Urinary bladder (tissue), 4 donors: ENCODE results near the gene RAET1E. TPM values are rescaled to one million over a fixed set of nuclear protein-coding genes. Genes with fewer than 3 reads are reported as not detected.
A peak's percentile ranks its signal among the peaks of the same experiment; 100 is the strongest.
"Not testable (repeated sequence)": the region's sequence is repeated elsewhere in the genome, so short reads cannot be mapped to it uniquely, and the experiment has no call there.

Source experiments
- DNase-seq: peaks from one replicate; pipeline ENCODE4 v3.0.0-alpha.2; 2015; ENCODE audit errors: extremely low spot score
- H3K27ac ChIP-seq: one replicate; pipeline ENCODE4 v1.5.1; 2013; ENCODE audit warnings: low read depth, mild to moderate bottlenecking, moderate library complexity
- H3K36me3 ChIP-seq: one replicate; pipeline ENCODE4 v1.6.1; 2013; ENCODE audit warnings: mild to moderate bottlenecking, moderate library complexity; ENCODE audit not compliant: insufficient read depth
- H3K4me1 ChIP-seq: one replicate; pipeline ENCODE4 v1.6.1; 2013; ENCODE audit warnings: mild to moderate bottlenecking, moderate library complexity; ENCODE audit not compliant: insufficient read depth
- H3K4me3 ChIP-seq: one replicate; pipeline ENCODE4 v1.5.1; 2013; ENCODE audit warnings: low read depth, low read length
- WGBS: extraction: QIAGEN DNeasy Blood & Tissue Kit; methylation state at CpG from one replicate; pipeline ENCODE4 v1.1.7; 2013; 5-methylcytosine and 5-hydroxymethylcytosine counted together
- polyA plus RNA-seq: library from polyadenylated mRNA; stranded (reverse); fragments of 200-250 nt; gene quantifications from one replicate; pipeline ENCODE4 v1.2.3, GENCODE V29; 2013
- total RNA-seq: library from RNA; depleted of rRNA; stranded (reverse); fragments of >200 nt; gene quantifications from one replicate; pipeline ENCODE4 v1.2.3, GENCODE V29; 2014
- donor health status: healthy with polysubstance abuse.
- donor health status: healthy.

Gene RAET1E
- total and polyA plus RNA-seq, 2 donors = 0.74 to 0.99 TPM

DNA sequence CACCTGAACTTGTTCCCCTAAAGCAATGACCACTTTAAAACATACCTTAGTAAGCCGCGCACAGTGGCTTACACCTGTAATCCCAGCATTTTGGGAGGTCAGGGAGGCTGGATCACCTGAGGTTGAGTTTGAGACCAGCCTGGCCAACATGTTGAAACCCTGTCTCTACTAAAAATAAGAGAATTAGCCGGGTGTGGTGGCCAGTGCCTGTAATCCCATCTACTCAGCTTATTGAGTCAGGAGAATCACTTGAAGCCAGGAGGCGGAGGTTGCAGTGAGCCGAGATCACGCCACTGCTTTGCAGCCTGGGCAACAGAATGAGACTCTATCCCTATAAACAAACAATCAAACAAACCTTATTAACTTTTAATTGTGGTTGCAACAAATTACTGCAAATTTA is 1.6 kb upstream of the RAET1E start:
- no peak for DNase-seq
- no peak overlapping the region for H3K4me3 ChIP-seq
- 77% methylated on average over 6 of the region's 6 CpGs for WGBS

DNA sequence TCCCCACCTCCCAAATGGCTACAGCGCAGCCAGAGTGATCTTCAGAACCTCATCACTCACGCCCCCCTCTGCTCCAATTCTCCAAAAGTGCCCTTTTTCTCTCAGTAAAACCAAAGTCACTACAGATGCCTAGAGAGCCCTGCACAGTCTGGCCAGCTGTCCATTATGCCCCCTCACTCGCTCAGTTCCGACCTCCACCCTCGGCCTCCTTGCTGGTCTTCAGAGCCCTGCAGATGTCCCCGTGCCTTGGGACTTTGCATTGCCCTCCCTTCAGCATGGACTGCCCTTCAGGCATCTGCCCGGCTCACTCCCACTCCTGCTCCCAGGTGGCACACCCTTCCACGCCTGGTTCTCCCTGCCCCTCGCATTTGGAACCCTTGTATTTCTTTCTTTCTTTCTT is 1.1 kb upstream of the RAET1E start:
- no peak overlapping the region for H3K4me3 ChIP-seq
- peaks cover 5% of the 10 kb centered on the region for H3K4me1 ChIP-seq
- no peak overlapping the region for H3K27ac ChIP-seq
- no peak for DNase-seq
- H3K36me3 ChIP-seq = no peaks in the 10 kb centered on the region
- WGBS = 97% methylated on average over 9 of the region's 9 CpGs

More for the DNA sequence above, 1.6 kb upstream of the RAET1E start:
- Histone ChIP-seq H3K27ac (no peak overlapping the region), H3K36me3 (no peaks in the 10 kb centered on the region), H3K4me1 (peaks cover 5% of the 10 kb centered on the region)

DNA sequence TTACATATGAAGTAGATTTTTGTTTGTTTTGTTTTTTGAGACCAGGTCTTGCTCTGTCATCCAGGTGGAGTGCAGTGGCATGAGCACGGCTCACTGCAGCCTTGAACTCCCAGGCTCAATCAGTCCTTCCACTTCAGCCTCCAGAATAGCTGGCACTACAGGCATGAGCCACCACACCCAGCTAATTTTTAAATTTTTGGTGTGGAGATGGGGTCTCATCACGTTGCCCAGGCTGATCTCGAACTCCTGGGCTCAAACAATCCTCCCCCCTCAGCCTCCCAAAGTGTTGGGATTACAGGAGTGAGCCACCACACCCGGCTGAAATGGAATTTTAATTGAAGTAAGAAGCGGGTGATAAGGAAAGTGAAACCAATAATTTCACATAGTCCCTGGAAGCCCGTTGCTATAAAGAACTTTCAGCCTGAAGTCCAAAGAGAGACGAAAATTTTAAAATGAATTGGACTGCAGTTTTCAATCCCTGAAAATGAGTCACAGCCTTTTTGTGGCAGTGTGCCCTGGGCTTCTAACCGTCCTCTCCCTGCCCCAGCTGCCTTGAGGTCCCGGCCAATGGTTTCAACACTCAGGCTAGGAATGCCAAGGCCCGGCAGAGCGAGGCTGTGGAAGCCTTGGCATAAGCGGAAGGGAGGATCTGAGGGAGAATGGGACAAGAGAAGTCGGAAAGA is 757 bp downstream of the RAET1E start:
- no peaks in the 10 kb centered on the region for H3K36me3 ChIP-seq
- no peak overlapping the region for H3K4me3 ChIP-seq
- H3K27ac ChIP-seq = peak overlapping the region; percentile 70
- 35% methylated on average over 13 of the region's 13 CpGs for WGBS
- H3K4me1 ChIP-seq = peaks cover 5% of the 10 kb centered on the region
- no peak for DNase-seq

DNA sequence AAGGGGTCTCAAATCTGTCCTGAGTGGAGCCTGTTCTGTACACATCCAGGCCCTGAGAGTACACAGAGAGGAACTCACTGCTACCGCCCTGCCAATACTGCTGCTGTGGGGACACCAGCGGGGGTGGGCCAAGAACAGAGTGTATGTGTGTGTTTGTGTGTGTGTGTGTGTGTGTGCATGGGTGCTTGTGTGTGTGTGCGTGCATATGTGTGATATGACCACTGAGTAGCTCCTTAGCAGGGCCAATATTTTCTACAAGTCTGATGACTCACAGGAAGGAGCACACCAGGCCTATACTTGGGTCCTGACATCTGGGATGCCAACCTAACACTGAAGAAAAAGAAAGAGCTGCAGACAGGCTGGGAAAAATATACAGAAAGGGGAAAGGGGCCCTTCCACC is 1.4 kb downstream of the RAET1E start:
- DNase-seq = no peak
- Histone ChIP-seq H3K36me3 (no peaks in the 10 kb centered on the region), H3K4me1 (peaks cover 5% of the 10 kb centered on the region), H3K4me3 (no peak overlapping the region), H3K27ac (no peak overlapping the region)
- WGBS = 92% methylated on average over 3 of the region's 3 CpGs

DNA sequence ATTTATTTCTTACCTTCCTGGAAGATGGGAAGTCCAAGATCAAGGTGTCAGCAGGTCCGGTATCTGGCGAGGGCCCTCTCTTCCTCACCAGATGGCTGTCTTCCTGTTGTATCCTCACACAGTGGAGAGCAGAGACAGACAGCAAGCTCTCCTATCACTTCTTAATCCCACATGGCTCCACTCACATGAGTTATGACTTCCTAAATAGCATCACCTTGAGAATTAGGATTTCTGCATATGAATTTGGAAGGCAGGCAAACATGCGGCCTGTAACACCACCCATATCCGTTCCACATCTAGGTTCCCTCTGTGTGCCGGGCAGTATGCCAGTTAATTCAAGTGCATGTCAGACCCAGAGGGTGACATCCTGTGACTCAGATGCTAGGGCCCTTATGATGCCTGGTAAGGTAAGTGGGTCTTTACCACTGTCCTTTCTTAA is 2.1 kb downstream of the RAET1E start:
- no peak overlapping the region for H3K27ac ChIP-seq
- 51% methylated on average over 5 of the region's 5 CpGs for WGBS
- DNase-seq = no peak
- H3K36me3 ChIP-seq = no peaks in the 10 kb centered on the region
- peaks cover 5% of the 10 kb centered on the region for H3K4me1 ChIP-seq
- H3K4me3 ChIP-seq = no peak overlapping the region

DNA sequence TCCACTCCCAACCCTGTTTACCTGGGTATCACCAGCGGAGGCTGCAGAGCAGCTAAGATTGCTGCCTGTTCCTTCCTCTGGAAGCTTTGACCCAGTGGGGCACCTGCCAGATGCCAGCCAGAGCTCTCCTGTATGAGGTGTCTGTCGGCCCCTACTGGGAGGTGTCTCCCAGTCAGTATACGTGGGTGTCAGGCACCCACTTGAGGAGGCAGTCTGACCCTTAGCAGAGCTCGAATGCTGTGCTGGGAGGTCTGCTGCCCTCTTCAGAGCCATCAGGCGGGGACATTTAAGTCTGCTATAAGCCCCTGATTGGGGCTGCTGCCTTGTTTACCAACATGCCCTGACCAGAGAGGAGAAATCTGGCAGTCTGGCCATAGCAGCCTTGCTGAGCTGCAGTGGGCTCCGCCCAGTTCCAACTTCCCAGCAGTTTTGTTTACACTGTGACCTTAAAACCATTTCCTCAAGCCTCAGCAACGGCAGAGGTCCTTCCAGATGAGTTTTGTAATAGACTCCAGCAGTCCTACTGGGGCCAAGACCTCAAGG is 2.8 kb downstream of the RAET1E start:
- H3K27ac ChIP-seq = peak overlapping the region; percentile 55
- H3K36me3 ChIP-seq = no peaks in the 10 kb centered on the region
- 30% methylated on average over 7 of the region's 7 CpGs for WGBS
- DNase-seq = no peak
- H3K4me1 ChIP-seq = peaks cover 5% of the 10 kb centered on the region
- no peak overlapping the region for H3K4me3 ChIP-seq

DNA sequence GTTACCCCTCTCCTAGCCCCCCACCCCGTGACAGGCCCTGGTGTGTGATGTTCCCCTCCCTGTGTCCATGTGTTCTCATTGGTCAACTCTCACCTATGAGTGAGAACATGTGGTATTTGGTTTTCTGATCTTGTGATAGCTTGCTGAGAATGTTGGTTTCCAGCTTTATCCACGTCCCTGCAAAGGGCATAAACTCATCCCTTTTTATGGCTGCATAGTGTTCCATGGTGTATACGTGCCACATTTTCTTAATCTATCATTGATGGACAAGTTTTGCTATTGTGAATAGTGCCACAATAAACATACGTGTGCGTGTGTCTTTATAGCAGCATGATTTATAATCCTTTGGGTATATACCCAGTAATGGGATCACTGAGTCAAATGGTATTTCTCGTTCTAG is 6.0 kb downstream of the RAET1E start:
- 90% methylated on average over 6 of the region's 6 CpGs for WGBS
- DNase-seq, H3K36me3 ChIP-seq, H3K27ac ChIP-seq, H3K4me1 ChIP-seq, H3K4me3 ChIP-seq: not testable (repeated sequence)

DNA sequence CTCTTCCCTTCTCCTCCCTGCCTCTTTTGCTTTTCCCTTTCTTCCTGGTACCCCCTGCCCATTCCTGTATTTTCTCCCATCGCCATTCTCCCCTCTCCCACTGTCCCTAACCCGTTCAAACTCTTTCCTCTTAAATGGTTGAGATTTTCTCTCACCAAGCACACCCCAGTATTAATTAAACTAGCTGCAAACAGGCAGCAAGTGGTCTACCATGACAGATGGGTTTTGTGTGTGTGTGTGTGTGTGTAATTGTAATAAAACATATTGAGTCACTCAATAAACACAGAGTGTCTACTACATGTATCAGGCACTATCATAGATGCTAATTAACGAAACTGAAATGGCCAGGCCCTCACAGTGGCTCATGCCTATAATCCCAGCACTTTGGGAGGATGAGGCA is 6.7 kb downstream of the RAET1E start:
- Histone ChIP-seq H3K36me3 (no peaks in the 10 kb centered on the region), H3K27ac (peak overlapping the region; percentile 28), H3K4me1 (peaks cover 2% of the 10 kb centered on the region), H3K4me3 (no peak overlapping the region)
- DNase-seq = no peak
- 80% methylated on average over 3 of the region's 3 CpGs for WGBS

DNA sequence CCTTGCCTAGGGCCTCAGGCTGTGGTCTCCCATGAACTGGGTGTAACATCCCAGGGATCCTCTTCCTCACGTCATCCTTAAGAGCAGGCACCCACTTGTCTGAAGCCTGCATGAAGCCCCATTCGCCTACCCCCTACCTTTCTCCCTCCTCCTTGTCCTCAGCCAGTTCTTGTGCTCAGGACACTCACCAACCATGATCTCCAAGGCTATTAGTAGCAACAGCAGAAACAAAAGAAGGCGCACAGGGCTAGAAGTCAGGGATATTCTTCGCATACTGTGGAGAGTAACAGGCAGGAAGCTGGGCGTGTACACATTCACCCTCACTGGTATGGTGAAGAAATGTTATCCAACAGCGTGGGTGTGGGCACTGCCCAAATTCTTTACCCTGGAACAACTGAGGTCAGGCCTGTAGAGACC is 7.3 kb downstream of the RAET1E start:
- Histone ChIP-seq H3K4me1 (no peaks in the 10 kb centered on the region), H3K27ac (no peak overlapping the region), H3K36me3 (no peaks in the 10 kb centered on the region), H3K4me3 (no peak overlapping the region)
- 74% methylated on average over 6 of the region's 6 CpGs for WGBS
- DNase-seq = no peak

DNA sequence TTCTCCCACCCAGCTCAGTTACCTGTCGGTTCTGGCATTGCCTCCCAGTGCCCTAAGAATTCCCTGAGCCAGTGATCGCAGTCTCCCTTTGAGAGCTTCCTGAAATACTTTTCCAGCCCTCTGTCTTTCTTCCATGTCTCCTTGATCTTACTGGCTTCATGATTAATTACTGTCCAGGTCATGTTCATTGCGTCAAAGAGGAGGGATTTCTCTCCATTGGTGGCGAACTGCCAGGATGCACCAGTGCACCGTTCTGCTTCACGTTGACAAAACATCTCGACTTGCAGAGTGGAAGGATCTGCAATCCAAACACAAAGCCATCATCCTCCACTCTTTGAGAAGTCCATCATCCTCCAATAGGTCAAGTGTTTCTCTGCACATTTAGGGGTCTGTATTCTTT is 8.6 kb downstream of the RAET1E start:
- H3K4me1 ChIP-seq = no peaks in the 10 kb centered on the region
- H3K4me3 ChIP-seq = no peak overlapping the region
- WGBS = 73% methylated on average over 7 of the region's 7 CpGs
- no peak overlapping the region for H3K27ac ChIP-seq
- DNase-seq = no peak
- no peaks in the 10 kb centered on the region for H3K36me3 ChIP-seq

DNA sequence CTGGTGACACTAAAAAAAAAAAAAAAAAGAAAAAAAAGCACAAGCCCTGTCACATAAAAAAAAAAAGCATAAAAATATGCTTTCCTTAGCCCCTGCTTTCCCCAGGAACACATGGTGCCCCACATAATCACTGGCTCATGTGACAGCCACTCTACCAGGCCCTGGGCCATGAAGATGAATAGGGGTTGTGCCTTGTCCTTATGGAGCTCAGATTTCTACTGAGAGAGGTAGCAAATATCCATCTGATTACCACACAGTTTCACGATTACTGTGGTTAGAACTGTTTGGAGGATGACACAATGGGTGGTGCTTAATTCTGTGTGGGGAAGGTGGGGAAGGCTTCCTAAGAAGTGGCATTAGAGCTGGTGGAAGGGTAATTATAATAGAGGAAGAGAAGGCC is 9.3 kb downstream of the RAET1E start:
- H3K4me3 ChIP-seq = no peak overlapping the region
- no peaks in the 10 kb centered on the region for H3K4me1 ChIP-seq
- 66% methylated on average over 1 of the region's 1 CpG for WGBS
- DNase-seq = no peak
- H3K27ac ChIP-seq = no peak overlapping the region
- no peaks in the 10 kb centered on the region for H3K36me3 ChIP-seq

DNA sequence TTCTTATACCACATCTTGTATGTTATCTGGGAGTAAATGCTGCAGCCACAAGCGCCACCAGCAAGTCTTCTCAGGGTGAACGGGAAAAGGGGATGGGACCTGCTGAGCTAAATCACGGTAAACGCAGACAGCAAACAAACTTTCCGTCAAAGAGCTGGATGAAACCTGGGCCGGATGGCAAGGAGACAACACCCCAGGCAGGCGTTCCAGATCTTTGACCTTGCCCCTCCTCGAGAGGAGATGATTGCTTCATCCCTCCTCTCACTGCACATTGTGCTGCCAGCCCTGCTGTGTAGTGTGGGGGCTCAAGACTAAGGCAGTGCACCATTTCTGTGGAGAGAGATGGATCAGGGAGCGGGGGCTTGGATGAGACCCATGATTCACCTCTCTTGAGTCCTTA is 9.8 kb downstream of the RAET1E start:
- no peak for DNase-seq
- H3K27ac ChIP-seq = no peak overlapping the region
- H3K4me1 ChIP-seq = no peaks in the 10 kb centered on the region
- H3K36me3 ChIP-seq = no peaks in the 10 kb centered on the region
- no peak overlapping the region for H3K4me3 ChIP-seq
- WGBS = 90% methylated on average over 9 of the region's 9 CpGs

DNA sequence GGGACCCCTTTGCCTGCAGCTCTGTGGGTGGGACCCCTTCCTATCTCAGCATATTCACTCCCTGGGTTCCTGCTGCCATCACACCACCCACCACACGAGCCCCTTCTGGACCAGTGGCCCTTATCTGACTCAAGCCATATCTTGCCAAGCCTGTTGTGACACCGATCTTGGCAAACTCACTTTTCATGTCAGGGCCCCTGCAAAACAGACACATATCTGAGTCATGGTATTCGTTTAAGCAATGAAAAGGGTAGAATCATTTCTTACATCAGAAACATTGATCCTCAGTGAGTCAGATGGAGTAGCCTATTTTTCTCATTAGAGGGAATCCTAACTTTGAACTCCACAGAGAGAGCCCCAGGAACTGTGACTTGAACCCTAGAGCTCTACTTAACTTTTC is 10.6 kb downstream of the RAET1E start:
- 64% methylated on average over 3 of the region's 3 CpGs for WGBS
- Histone ChIP-seq H3K4me3 (no peak overlapping the region), H3K4me1 (no peaks in the 10 kb centered on the region)

DNA sequence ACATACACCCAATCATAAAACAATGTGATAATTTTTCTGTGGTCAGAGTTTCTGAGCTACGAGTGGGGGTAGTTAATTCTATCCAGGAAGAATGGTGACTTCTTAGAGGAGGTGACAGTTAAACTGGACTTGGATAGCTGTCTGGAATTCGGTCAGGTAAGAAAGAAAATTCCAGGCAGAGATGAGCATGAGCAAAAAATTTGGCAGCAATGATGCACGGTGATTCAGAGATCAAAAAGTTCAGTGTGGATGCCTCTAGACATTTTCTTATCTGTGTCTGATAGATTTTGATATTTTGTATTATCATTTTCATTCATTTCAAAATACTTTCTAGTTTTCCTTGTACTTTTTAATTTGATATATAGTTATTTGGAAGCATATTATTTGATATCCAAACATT is 12.0 kb downstream of the RAET1E start:
- WGBS = 86% methylated on average over 3 of the region's 3 CpGs
- no peaks in the 10 kb centered on the region for H3K36me3 ChIP-seq
- no peak overlapping the region for H3K27ac ChIP-seq
- DNase-seq = no peak
- no peaks in the 10 kb centered on the region for H3K4me1 ChIP-seq
- no peak overlapping the region for H3K4me3 ChIP-seq

More for the DNA sequence above, 10.6 kb downstream of the RAET1E start:
- Histone ChIP-seq H3K27ac (no peak overlapping the region), H3K36me3 (no peaks in the 10 kb centered on the region)
- DNase-seq = no peak
